ENCODE data around the gene FAF1.

GRCh38 chr1:50462964-50463363, 497.1 kb downstream of the FAF1 start:
- TF ChIP-seq GATA3 (IDR thresholded peaks at IDR 0.05; ENCODE audit: low read depth, low read length) = no peak
- no peak for TF ChIP-seq GATA2 (IDR thresholded peaks at IDR 0.05; ENCODE audit: low read depth, low read length)

All from SH-SY5Y (cell line).